Spleen (tissue), 11 donors: ENCODE results near the gene CMSS1. TPM values are rescaled to one million over a fixed set of nuclear protein-coding genes. Genes with fewer than 3 reads are reported as not detected.
A peak's percentile ranks its signal among the peaks of the same experiment; 100 is the strongest.

Experiments used
- DNase-seq: peaks from one replicate; pipeline ENCODE4 v3.0.0-alpha.2; 2020
- H3K27ac ChIP-seq, 8 donors: fragments of 200-600 bp; sonication (generic) in 7 of 8; 1 replicate in 4 of 8; 2 replicates in 4 of 8; pipeline versions ENCODE4 v1.5.0 to v1.8.0; 2016 to 2021; ENCODE audit warnings: inconsistent platforms in 4 of 8, mild to moderate bottlenecking in 4 of 8, moderate library complexity in 1 of 8
- H3K27me3 ChIP-seq, 7 donors: fragments of 200-600 bp; sonication (generic) in 6 of 7; replicated peaks in 1 of 7; 1 replicate in 4 of 7; 2 replicates in 3 of 7; pipeline versions ENCODE4 v1.5.0 to v1.8.0; 2016 to 2021; ENCODE audit warnings: inconsistent platforms in 3 of 7, mild to moderate bottlenecking in 1 of 7
- H3K36me3 ChIP-seq, 6 donors: fragments of 200-600 bp; sonication (generic) in 5 of 6; 1 replicate in 4 of 6; 2 replicates in 2 of 6; pipeline versions ENCODE4 v1.5.0 to v1.8.0; 2016 to 2021; ENCODE audit warnings: inconsistent platforms in 2 of 6
- H3K4me1 ChIP-seq, 6 donors: fragments of 200-600 bp; sonication (generic) in 5 of 6; 1 replicate in 3 of 6; 2 replicates in 3 of 6; pipeline versions ENCODE4 v1.5.0 to v1.8.0; 2016 to 2021; ENCODE audit warnings: inconsistent platforms in 3 of 6
- H3K4me3 ChIP-seq, 8 donors: fragments of 200-600 bp; sonication (generic) in 7 of 8; 1 replicate in 4 of 8; 2 replicates in 4 of 8; pipeline versions ENCODE4 v1.5.0 to v1.8.0; 2016 to 2021; ENCODE audit warnings: inconsistent platforms in 4 of 8, mild to moderate bottlenecking in 4 of 8, moderate library complexity in 2 of 8
- H3K9me3 ChIP-seq, 8 donors: fragments of 200-600 bp; sonication (generic) in 7 of 8; 1 replicate in 4 of 8; 2 replicates in 4 of 8; pipeline versions ENCODE4 v1.5.0 to v1.8.0; 2016 to 2021; ENCODE audit warnings: inconsistent platforms in 4 of 8
- CTCF ChIP-seq, 11 experiments: fragments of 200-600 bp in 7 of 11; fragments of 450-650 bp in 4 of 11; sonication (generic) in 4 of 11; IDR thresholded peaks in 8 of 11; conservative IDR thresholded peaks in 3 of 11; 1 replicate in 7 of 11; 2 replicates in 4 of 11; pipeline versions ENCODE4 v1.4.0 to v1.8.0; 2016 to 2021; ENCODE audit warnings: antibody characterized with exemption in 11 of 11, inconsistent platforms in 4 of 11, mild to moderate bottlenecking in 1 of 11
- POLR2A ChIP-seq, 3 donors: fragments of 450-650 bp; IDR thresholded peaks; one replicate each; pipeline ENCODE4 v1.5.1; 2017; ENCODE audit warnings: antibody characterized with exemption in 3 of 3, mild to moderate bottlenecking in 1 of 3
- POLR2AphosphoS5 ChIP-seq, 3 donors: sonication (generic); formaldehyde crosslinking; IDR thresholded peaks; one replicate each; pipeline ENCODE4 v1.5.1; 2017; ENCODE audit warnings: antibody characterized with exemption in 3 of 3
- WGBS, 5 donors: extraction: QIAGEN DNeasy Blood & Tissue Kit in 3 of 5; methylation state at CpG; one replicate each; pipeline versions ENCODE4 v1.1.5 to v1.1.7; 2013 to 2018; 5-methylcytosine and 5-hydroxymethylcytosine counted together
- intact Hi-C: fragments of 100-400 bp; cut with DNase I; formaldehyde crosslinking; loops from one replicate; pipeline ENCODE4 v1.15.0; 2023; ENCODE audit warnings: low total_unique reads
- polyA plus RNA-seq, 3 donors: library from polyadenylated mRNA; stranded (reverse); fragments of 200-250 nt; gene quantifications; one replicate each; pipeline ENCODE4 v1.2.1, GENCODE V29; 2013
- total RNA-seq, 7 donors: library from RNA; depleted of rRNA in 3 of 7; stranded (reverse); fragments of >200 nt in 3 of 7; fragmentation: NEBNext Ultra II Directional in 4 of 7; extraction: Animal tissue kit (Norgen Biotek cat#: 25700) in 4 of 7; gene quantifications; one replicate each; pipeline versions ENCODE4 v1.1.0 to v1.2.1, GENCODE V29; 2016 to 2021
- donor health status: healthy with polysubstance abuse.
- donor health status: DM: no; HTN: no; CAD: no; lungs with moderate emphysema.
- donor health status: DM: no; HTN: no; CAD: no.
- donor health status: Bipolar disorder and iron deficiency.
- donor health status: healthy.
- donor health status: DM: no; HTN: no; CAD: no.
- donor health status: DM: yes; HTN: yes; CAD: no.

Gene CMSS1
- total and polyA plus RNA-seq, 10 donors, result 6.9 to 30.1 (median 20.0) TPM

DNA sequence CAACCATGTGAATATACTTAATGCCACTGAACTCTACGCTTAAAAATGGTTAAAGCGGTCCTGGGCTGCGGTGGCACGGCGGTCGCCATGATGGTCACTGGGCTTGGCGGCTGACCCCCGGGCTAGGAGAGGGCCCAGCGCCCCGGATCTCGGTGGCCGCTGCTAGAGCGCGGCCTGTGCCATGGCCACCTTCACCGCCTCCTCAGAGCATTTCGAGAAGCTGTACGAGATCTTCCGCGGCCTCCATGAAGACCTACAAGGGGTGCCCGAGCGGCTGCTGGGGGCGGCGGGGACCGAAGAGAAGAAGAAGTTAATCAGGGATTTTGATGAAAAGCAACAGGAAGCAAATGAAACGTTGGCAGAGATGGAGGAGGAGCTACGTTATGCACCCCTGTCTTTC, 407.5 kb downstream of the CMSS1 start:
- TF ChIP-seq CTCF (IDR thresholded peaks at IDR 0.05 in 8 of 11, conservative IDR thresholded peaks at IDR 0.05 in 3 of 11) (no peak), POLR2AphosphoS5 (IDR thresholded peaks at IDR 0.05) (no peak), POLR2A (IDR thresholded peaks at IDR 0.05) (no peak)
- Histone ChIP-seq H3K27me3 (no peaks in the 10 kb centered on the region), H3K36me3 (no peaks in the 10 kb centered on the region), H3K4me3 (no peak overlapping the region), H3K27ac (peak overlapping the region in 2 of 8 donors; percentile 32 to 50), H3K9me3 (peaks cover 0 to 16% (median 1%) of the 10 kb centered on the region in 8 donors), H3K4me1 (no peaks in the 10 kb centered on the region)
- 92 to 97% (median 96%) methylated on average over 26 of the region's 26 CpGs for WGBS, 5 donors
- DNase-seq, result no peak
- intact Hi-C loops, result no loop called here

- no peak for DNase-seq
- Histone ChIP-seq H3K4me1 (no peaks in the 10 kb centered on the region), H3K36me3 (no peaks in the 10 kb centered on the region), H3K9me3 (peaks cover 0 to 10% (median 0%) of the 10 kb centered on the region in 8 donors), H3K4me3 (no peak overlapping the region), H3K27ac (peak overlapping the region in 7 of 8 donors; percentile 25 to 71 (median 50)), H3K27me3 (no peaks in the 10 kb centered on the region)
- 88 to 99% (median 93%) methylated on average over 8 of the region's 8 CpGs for WGBS, 5 donors
- TF ChIP-seq CTCF (IDR thresholded peaks at IDR 0.05 in 8 of 11, conservative IDR thresholded peaks at IDR 0.05 in 3 of 11), result no peak
- no peak for TF ChIP-seq POLR2AphosphoS5 (IDR thresholded peaks at IDR 0.05)
- no peak for TF ChIP-seq POLR2A (IDR thresholded peaks at IDR 0.05)
- intact Hi-C loops, result no loop called here
These were observed 408.2 kb downstream of the CMSS1 start for GRCh38 chr3:100225883-100226282.

DNA sequence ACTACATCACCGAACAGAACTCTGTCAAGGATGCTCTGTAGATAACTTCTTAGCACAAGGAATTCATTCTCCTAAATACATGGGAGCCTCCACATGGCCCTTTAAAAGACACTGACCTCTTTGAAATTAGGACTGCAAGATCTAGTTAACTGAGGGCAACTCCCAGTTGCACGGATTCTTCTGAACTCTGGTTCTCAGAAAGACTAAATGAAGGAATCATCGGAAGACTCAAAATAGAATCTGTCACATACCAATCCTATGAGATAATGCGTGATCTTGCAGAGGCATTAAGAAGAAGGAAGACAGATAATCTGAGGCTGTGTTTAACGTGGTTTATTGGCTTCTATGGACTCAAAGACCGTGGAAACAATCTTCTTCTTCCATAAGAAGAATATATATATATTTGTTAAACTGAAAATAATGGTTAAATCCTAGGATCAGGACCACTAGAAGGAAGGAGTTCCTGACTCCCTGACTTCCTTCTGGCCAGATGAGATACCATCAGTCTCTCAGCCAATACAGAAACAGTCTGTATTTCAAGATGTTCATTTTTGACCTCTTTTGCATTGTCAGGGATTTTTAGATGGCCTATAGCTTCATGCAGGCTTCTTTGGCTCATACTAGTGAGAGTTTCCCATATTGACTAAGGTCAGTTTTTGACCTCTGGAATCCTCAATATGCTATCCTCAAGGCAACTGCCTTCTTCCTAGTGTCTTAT, 409.2 kb downstream of the CMSS1 start:
- no peaks in the 10 kb centered on the region for H3K36me3 ChIP-seq
- intact Hi-C loops, result no loop called here
- no peaks in the 10 kb centered on the region for H3K4me1 ChIP-seq
- peak overlapping the region in 7 of 8 donors; percentile 33 to 71 (median 54) for H3K27ac ChIP-seq
- no peaks in the 10 kb centered on the region for H3K27me3 ChIP-seq
- 65 to 82% (median 75%) methylated on average over 6 of the region's 6 CpGs for WGBS, 5 donors
- H3K4me3 ChIP-seq, result no peak overlapping the region
- peaks cover 0 to 9% (median 0%) of the 10 kb centered on the region in 8 donors for H3K9me3 ChIP-seq
- TF ChIP-seq CTCF (IDR thresholded peaks at IDR 0.05 in 8 of 11, conservative IDR thresholded peaks at IDR 0.05 in 3 of 11) (no peak), POLR2AphosphoS5 (IDR thresholded peaks at IDR 0.05) (no peak), POLR2A (IDR thresholded peaks at IDR 0.05) (no peak)
- DNase-seq, result no peak

- peaks cover 0 to 9% (median 0%) of the 10 kb centered on the region in 8 donors for H3K9me3 ChIP-seq
- H3K4me3 ChIP-seq, result no peak overlapping the region
- intact Hi-C loops, result no loop called here
- TF ChIP-seq CTCF (IDR thresholded peaks at IDR 0.05 in 8 of 11, conservative IDR thresholded peaks at IDR 0.05 in 3 of 11), result no peak
- TF ChIP-seq POLR2A (IDR thresholded peaks at IDR 0.05), result no peak
- TF ChIP-seq POLR2AphosphoS5 (IDR thresholded peaks at IDR 0.05), result no peak
- WGBS, 5 donors, result 87 to 92% (median 90%) methylated on average over 2 of the region's 2 CpGs
- no peaks in the 10 kb centered on the region for H3K36me3 ChIP-seq
- H3K4me1 ChIP-seq, result no peaks in the 10 kb centered on the region
- H3K27ac ChIP-seq, result peak overlapping the region in 7 of 8 donors; percentile 35 to 71 (median 54)
- H3K27me3 ChIP-seq, result no peaks in the 10 kb centered on the region
- no peak for DNase-seq
These were observed 409.9 kb downstream of the CMSS1 start for GRCh38 chr3:100227511-100227921.
